ENCODE results near the gene BBS2. TPM values are rescaled to one million over a fixed set of nuclear protein-coding genes. Genes with fewer than 3 reads are reported as not detected.

The BBS2 gene
- total RNA-seq, 2 donors from 2014 or later = 35.3 to 52.6 TPM

GRCh38 chr16:56469748-56470147 is 50.1 kb downstream of the BBS2 start:
- 93 to 100% methylated on average over 2 to 7 of the region's 7 CpGs for WGBS, 2 experiments (ENCODE audit: insufficient coverage in 1 of 2, insufficient read length in 1 of 2)
- Histone ChIP-seq H3K27me3 (ENCODE audit: control insufficient read depth, insufficient read depth, low read length, poor library complexity, severe bottlenecking) (no peaks in the 10 kb centered on the region), H3K4me1 (ENCODE audit: control insufficient read depth, insufficient read depth, low read length) (no peaks in the 10 kb centered on the region), H3K4me3 (ENCODE audit: low read length) (no peak overlapping the region), H3K27ac (ENCODE audit: low read depth, low read length) (no peak overlapping the region), H3K9me3 (ENCODE audit: control insufficient read depth, low read length) (no peaks in the 10 kb centered on the region), H3K9ac (ENCODE audit: extremely low read depth, low read length, poor library complexity, severe bottlenecking) (no peak overlapping the region), H3K36me3 (ENCODE audit: control insufficient read depth, insufficient read depth, low read length) (peaks cover 87% of the 10 kb centered on the region)
- H3K27ac Mint-ChIP-seq = no peak overlapping the region
- DNase-seq = no peak
- TF ChIP-seq CTCF (conservative IDR thresholded peaks at IDR 0.05) = no peak
- H3K27me3 Mint-ChIP-seq (ENCODE audit: insufficient read depth) = no peaks in the 10 kb centered on the region
- peaks cover 75% of the 10 kb centered on the region for H3K36me3 Mint-ChIP-seq (ENCODE audit: low read depth)
- peaks cover 2% of the 10 kb centered on the region for H3K4me1 Mint-ChIP-seq
- H3K4me3 Mint-ChIP-seq = no peak overlapping the region
- no peaks in the 10 kb centered on the region for H3K9me3 Mint-ChIP-seq

GRCh38 chr16:56468800-56469199 is 51.0 kb downstream of the BBS2 start:
- H3K9ac ChIP-seq (ENCODE audit: extremely low read depth, low read length, poor library complexity, severe bottlenecking) = no peak overlapping the region
- Mint-ChIP-seq H3K36me3 (ENCODE audit: low read depth) (peaks cover 80% of the 10 kb centered on the region), H3K4me1 (no peaks in the 10 kb centered on the region), H3K27me3 (ENCODE audit: insufficient read depth) (no peaks in the 10 kb centered on the region), H3K27ac (no peak overlapping the region), H3K9me3 (no peaks in the 10 kb centered on the region), H3K4me3 (no peak overlapping the region)
- no peak for TF ChIP-seq CTCF (conservative IDR thresholded peaks at IDR 0.05)
- H3K9me3 ChIP-seq (ENCODE audit: control insufficient read depth, low read length) = no peaks in the 10 kb centered on the region
- H3K36me3 ChIP-seq (ENCODE audit: control insufficient read depth, insufficient read depth, low read length) = peaks cover 89% of the 10 kb centered on the region
- H3K27ac ChIP-seq (ENCODE audit: low read depth, low read length) = no peak overlapping the region
- H3K27me3 ChIP-seq (ENCODE audit: control insufficient read depth, insufficient read depth, low read length, poor library complexity, severe bottlenecking) = no peaks in the 10 kb centered on the region
- DNase-seq = no peak
- no peaks in the 10 kb centered on the region for H3K4me1 ChIP-seq (ENCODE audit: control insufficient read depth, insufficient read depth, low read length)
- no peak overlapping the region for H3K4me3 ChIP-seq (ENCODE audit: low read length)

GRCh38 chr16:56466344-56466743 is 53.5 kb downstream of the BBS2 start:
- no peak for DNase-seq
- Histone ChIP-seq H3K4me1 (ENCODE audit: control insufficient read depth, insufficient read depth, low read length) (no peaks in the 10 kb centered on the region), H3K9me3 (ENCODE audit: control insufficient read depth, low read length) (no peaks in the 10 kb centered on the region), H3K27me3 (ENCODE audit: control insufficient read depth, insufficient read depth, low read length, poor library complexity, severe bottlenecking) (no peaks in the 10 kb centered on the region), H3K36me3 (ENCODE audit: control insufficient read depth, insufficient read depth, low read length) (peaks cover 86% of the 10 kb centered on the region), H3K4me3 (ENCODE audit: low read length) (no peak overlapping the region), H3K27ac (ENCODE audit: low read depth, low read length) (no peak overlapping the region), H3K9ac (ENCODE audit: extremely low read depth, low read length, poor library complexity, severe bottlenecking) (no peak overlapping the region)
- H3K27me3 Mint-ChIP-seq (ENCODE audit: insufficient read depth) = no peaks in the 10 kb centered on the region
- peaks cover 77% of the 10 kb centered on the region for H3K36me3 Mint-ChIP-seq (ENCODE audit: low read depth)
- no peak overlapping the region for H3K4me3 Mint-ChIP-seq
- no peak for TF ChIP-seq CTCF (conservative IDR thresholded peaks at IDR 0.05)
- H3K27ac Mint-ChIP-seq = no peak overlapping the region
- H3K9me3 Mint-ChIP-seq = no peaks in the 10 kb centered on the region
- 94 to 98% methylated on average over 2 of the region's 2 CpGs for WGBS, 2 experiments (ENCODE audit: insufficient coverage in 1 of 2, insufficient read length in 1 of 2)
- H3K4me1 Mint-ChIP-seq = no peaks in the 10 kb centered on the region
